ELR (cell line): ENCODE data around the gene GALNT9.

Source experiments
- DNase-seq: peaks from one replicate; pipeline ENCODE4 v3.0.0-alpha.2; 2015; ENCODE audit warnings: low read depth

Gene GALNT9

DNA sequence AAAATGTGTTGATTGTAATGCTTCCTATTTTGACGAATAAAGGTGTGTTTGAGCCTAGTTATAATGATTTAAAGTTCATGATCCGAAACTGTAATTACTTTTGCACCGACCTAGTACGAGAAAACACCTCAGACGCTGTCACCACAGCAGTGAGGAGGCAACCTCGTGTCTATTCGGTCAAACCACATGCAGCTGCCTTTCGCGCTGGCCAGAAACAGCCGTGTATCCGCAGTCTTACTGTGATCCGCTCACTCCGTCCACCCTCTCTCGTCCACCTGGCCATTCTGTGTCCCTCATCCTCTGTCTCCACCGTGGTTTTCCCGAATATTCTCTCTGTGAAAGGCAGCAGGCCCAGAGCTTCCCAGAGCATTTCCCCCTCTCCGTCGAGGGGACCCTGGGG, 118.1 kb downstream of the GALNT9 start:
- DNase-seq, result no peak

DNA sequence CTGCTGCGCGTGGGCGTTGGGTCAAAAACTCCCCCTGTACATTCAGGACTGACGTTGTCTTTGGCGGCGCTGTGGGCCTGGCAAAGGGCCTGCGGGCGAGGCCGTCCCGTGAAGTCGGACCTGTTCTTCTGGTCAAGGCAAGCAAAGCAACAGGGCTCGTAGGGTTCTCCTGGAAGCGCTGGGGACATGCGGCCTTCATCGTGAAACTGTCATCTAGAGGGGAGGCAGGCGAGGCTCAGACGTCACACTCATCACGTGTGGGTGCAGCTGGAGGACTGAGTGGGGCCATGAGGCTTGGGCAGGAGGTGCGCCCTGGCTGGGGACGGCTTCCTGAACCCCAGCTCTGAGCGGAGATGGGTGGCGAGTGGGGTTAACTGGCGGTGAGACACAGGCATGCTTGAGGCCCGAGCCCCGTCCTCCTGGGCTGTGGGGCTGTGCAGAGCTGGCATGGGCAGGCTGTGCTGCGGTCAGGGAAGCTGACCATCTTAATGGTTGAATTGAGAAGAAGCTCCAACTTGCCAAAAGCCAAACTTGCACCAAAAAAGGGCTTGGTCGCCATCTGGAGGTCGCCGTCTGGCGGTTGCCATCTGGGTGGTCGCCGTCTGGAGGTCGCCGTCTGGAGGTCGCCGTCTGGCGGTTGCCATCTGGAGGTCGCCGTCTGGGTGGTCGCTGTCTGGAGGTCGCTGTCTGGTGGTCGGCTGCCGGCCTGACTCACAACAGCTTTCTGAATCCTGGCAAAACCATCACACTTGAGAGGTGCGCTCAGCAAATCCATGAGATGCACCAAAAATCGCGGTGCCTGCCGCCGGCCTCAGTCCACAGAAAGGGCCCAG, 119.0 kb downstream of the GALNT9 start:
- DNase-seq, result no peak

DNA sequence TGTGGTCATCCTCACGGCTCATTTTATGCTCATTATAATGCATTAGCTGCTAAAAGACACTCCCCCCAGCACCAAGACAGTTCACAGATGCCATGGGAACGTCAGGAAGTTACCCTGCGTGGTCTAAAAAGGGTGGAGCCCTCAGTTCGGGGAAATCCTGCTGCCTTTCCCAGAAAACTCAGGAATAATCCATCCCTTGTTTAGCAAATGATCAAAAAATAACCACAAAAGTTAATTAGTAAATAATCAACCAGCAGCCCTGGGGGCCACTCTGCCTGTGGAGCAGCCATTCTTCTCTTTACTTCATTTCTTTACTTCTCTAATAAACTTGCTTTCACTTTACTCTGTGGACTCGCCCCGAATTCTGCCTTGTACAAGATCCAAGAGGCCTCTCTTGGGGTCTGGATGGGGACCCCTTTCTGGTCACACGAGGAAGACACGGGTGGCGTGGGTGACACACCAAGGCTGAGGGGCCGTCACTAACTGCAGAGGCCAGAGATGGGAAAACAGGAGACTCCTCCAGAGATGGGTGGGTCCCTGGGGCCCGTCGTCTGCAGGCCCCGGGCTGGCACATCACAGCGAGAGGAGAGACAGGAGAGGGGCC, 119.7 kb downstream of the GALNT9 start:
- DNase-seq, result no peak

DNA sequence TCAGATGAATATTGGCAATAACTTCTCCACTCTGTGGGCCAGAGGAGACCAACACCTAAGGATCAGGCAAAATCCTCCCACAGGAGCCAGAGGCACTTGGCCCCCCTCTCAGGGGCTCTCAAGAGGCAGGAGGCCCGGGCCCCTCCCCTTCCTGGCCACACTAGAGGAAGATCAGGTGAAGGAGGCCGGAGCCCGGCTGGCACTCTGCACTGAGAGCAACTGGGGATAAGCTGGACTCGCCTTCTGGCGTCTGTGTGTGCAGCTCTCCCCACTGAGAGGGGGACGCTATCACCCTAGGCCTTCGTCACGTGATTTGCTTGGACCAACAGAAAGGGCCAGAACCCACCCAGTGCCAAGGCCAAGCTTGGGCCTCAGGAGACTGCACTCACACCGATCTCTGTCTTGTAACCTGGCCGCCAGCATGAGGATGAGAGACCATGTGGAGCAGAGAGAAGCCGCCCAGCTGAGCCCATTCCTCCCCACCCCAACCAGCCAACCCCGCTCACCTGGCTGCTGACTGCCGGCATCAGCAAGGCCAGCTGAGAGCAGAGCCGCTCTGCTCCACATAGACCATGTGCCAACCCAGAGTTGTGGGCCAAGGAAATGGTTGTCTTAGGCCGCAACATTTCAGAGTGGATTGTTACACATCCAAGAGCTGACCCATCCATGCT, 121.1 kb downstream of the GALNT9 start:
- no peak for DNase-seq

DNA sequence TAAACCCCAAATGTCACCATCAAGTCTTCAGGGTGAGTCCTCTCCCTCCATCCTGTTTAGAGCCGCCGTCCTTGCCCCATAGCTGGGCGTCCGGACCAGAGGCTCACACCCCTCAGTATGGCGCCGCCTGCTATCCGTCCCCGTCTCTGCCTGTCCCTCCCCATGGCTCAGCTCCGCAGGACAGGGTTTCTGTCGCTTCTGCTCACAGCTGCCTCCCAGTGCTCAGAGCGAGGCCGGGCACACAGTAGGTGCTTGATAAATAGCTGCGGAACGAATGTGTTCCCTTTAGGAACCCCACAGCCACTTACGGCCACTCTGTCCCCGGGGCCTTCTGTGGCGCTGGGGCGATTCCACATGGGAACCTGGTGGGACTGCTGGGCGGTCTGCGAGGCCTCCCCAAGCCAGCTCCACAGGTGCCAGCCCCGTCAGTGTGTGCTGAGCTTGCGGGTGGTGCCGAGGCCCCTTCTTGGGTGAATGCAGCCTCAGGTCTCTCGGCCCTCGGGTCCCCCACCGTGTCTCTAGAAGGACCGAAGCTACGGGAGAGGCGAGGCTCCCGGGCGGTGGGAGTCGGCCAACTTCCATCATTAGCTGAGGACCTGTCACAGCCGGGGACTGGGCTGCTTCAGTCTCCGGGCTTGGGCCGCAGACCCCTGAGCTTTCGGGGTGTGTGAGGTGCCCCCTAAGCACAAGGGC, 122.2 kb downstream of the GALNT9 start:
- DNase-seq, result no peak

DNA sequence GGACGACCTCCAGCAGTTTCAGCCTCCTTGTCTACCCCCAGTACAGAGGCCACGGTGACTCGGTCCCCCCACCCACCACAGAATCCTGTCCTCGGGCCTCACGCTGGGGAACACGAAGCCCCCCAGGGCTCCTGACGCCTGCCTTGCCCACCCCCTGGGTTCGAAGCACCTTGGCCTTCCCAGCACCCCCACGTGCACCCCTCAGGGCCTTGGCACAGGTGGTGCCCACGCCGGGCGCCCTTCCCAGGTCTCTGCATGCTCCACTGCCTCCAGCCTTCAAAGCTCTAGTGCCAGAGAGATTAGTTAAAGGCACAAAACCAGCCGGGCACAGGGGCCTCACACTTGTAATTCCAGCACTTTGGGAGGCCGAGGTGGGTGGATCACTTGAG, 123.3 kb downstream of the GALNT9 start:
- no peak for DNase-seq

DNA sequence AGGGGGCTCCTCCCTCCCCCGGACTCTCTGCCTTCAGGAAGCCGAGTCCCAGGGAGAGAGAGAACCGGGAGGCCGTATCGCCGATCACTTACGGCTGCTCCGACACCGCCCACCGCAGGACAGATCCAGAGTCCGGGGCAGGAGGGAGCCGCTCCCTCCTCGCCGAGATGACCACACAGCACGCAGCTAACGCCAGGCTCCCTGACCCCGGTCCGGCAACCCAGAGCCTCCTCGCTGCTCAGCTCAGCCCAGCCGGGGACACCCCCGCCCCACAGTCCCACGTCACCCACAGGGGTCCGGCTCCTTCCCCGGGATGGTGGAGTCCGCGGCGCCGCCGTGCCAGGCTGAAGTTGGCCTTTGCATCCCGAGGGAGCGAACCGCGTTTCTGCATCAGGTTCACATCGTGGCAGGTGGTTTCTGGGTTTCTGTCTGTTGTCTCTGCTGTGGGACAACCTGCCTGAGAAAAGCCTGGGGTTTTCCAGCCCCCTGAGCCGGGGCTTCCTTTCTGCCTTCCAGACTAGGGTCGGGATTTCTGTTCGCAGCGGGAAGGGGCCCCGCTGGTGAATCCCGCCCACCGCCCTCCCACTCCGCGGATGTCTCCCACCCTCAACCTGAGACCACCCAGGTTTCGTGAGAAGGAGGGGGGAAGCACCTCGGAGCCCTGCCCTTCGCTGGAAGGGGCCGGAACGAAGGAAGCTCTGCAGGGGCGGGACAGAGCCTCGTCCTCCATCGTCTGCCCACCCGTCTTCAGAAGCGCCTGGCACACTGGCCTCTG, 123.9 kb downstream of the GALNT9 start:
- peak; percentile 8 for DNase-seq

DNA sequence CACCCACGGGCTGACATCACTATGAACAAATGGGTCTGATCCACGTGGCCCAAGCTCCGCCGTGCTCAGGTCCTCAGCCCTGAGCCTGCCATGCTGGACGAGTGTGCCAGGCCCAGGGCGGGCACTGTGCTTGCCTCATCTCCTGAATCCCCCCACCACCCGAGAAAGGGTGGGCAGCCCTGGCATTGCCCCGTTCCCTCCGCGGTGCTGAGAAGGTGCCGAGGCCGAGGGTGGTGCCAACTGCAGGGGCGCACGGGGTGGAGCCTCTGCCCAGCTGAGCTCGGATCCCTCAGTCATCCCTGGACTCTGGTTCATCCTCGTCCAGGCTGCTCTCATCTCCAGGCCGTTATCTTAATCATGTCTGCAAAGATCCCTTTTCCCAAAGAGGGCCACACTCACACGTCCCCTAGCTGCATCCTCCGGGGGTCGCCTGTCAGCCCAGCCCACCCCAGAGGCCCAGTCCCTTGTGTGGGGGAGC, 124.6 kb downstream of the GALNT9 start:
- DNase-seq, result no peak

DNA sequence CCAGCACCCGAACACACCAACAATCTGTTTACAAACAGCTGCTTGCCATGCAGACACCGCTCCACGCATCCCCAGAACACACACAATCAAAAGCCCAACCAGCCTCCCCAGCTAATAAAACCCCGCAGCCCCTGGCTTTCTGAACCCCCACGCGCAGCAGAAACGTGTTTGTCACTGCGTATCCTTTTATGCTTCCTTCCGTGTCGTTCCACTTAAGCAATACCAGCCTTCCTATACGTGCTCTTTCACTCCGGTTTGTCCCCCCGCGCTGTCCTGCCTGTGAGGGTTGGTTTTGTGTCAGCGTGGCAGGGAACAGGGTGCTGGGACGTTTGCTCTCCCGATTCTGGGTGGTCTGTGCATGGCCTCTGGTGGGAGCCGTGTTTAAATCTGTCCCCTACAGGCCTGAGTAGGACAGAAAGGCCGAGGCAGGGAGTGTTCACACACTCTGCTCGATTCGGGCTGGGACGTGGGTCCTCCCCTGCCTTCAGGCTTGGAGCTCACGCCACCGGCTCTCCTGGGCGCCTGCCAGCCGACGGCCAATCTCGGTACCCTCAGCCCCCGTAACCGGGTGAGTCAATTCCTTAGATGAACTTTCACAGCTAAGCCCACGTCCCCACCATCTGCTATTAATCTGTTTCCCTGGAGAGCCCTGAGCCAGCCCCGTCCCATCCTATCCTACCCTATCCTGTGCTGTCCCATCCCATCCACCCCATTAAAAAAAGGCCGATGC, 125.2 kb downstream of the GALNT9 start:
- no peak for DNase-seq

DNA sequence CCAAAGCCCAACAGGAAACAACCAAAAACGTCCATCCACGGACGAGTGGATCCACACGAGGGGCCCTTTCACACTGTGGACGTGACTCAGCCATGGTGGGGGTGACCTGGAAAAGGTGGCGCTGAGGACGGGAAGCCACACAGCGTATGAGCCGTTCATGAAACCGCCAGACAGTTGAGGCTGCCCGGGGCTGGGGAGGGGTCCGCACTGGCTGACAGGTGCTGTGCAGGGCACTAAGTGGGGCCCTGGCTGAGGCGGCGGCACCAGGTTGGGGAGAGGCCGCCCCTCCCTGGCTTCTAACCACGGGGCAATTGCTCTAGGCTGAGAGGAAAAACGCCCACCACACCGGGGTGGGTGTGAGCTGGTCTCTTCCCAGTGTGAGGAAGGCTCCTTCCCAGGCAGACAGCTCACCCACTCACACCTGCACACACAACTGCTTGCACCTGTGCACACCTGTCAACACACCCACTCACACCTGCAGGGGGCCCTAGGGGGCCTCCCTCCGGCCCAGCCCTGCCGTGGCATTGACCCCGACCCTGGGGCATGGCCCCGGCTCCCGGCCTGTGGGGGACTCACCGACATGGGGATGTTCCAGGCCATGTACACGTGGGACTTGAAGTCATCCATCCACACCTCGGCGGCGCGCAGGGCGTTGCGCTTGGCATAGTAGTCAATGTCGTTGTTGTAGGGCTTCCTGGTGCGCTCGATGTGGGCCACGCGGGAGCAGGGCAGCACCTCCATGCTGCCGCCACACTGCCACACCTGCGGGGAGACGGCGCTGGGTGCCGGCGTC, 126.3 kb downstream of the GALNT9 start:
- DNase-seq, result no peak

DNA sequence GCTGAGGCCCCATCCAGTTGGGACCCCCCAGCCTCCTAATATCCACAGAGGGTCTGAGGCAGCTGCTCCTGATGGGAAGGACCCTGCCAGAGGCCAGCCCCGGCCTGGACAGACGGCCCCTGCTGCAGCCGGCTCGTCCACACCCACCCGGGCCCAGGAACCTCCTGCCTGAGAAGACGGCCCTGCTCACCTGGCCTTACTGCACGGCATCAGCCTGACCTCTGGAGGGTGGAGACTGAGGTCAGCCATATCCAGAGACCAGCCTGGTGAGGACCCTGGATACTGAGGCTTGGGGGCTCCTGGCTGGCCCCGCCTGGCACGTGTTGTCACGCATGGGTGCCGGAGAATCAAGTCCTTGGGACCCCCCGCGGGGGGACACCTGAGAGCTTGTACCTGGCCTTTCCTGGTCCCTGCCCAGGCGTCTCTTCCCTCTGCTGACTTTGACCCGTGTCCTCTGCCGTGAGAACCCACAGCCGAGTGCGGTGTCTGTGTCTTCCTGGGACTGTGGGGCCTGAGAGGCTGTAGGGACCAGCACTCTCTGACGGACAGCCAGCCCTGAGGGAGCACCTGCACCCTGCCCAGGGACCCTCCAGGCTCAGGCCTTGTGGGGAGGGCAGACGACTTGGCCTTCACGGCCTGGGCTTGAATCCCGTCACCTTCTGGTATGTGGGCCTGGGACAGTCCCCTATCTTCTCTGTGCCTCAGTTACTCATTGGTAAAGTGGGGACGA, 127.8 kb downstream of the GALNT9 start:
- DNase-seq, result no peak

DNA sequence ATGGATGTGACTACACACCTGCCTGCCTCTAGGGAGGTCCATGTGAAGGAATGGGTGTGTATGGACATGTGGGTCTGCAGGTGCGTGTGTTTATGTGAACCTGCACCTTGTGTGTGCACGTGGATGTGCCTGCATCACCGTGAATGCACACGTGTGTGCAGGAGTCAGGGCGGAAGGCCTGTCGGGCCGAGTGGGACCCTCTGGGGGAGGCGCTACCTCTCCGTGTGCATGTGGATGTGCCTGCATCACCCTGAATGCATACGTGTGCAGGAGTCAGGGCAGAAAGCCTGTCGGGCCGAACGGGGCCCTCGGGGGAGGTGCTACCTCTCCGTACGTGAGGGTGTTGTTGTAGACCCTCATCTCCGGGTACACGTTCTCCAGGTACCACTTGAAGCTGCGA, 128.6 kb downstream of the GALNT9 start:
- no peak for DNase-seq

DNA sequence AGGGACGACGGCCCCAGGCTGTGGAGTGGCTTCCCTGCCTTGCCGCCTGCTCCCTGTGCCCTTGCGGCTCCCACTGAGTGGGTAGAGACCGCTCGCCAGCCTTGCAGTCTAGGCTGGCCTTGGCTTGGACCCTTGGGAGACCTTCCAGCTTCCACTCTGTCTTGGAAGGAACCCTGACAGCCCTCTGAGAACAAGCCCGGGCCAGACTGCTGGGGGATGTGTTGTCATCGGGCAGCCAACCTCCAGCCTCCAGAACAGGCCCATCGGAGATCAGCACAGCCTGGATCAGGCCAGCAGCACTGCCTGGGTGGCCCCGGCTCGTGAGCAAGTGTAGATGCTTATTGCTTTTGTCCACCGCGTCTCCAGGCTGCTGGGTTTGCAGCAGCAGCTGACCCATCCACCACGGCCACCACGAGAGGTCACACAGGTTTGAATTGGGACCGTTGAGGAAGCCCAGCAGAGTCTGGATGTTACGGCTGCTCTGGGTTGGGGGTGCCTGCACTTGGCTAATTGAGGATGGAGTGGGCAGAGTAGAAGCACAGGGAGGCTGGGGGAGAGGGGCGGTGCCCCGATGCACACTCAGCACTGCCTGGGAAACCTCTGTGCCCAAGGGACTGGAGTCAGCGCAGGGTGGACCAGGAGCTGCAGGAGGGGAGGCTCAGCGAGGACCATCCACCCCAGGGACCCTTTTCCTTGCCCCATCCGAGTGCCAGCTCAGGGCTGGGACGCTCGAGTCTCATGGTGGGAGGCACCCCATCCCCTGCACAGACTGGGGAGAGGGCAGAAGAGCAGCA, 129.7 kb downstream of the GALNT9 start:
- DNase-seq, result no peak

DNA sequence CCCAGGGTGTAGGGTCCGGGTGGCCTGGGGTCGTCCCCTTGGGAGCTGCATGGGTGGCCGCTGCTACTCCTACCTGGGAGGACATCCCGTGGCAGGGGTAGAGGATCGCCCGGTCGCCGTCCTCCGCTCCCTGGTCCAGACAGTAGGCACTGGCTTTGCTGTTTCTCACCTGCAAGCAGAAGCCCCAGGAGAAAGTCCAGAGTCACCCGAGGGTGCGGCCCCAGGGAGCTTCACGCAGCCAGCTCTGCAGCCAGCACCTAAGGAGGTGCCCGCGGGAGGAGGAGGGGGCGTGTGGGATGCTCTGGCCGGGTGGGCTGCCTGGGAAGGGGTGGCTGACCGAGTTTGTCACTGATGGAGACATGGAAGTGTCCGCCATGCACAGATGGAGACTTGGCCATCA, 130.3 kb downstream of the GALNT9 start:
- no peak for DNase-seq

DNA sequence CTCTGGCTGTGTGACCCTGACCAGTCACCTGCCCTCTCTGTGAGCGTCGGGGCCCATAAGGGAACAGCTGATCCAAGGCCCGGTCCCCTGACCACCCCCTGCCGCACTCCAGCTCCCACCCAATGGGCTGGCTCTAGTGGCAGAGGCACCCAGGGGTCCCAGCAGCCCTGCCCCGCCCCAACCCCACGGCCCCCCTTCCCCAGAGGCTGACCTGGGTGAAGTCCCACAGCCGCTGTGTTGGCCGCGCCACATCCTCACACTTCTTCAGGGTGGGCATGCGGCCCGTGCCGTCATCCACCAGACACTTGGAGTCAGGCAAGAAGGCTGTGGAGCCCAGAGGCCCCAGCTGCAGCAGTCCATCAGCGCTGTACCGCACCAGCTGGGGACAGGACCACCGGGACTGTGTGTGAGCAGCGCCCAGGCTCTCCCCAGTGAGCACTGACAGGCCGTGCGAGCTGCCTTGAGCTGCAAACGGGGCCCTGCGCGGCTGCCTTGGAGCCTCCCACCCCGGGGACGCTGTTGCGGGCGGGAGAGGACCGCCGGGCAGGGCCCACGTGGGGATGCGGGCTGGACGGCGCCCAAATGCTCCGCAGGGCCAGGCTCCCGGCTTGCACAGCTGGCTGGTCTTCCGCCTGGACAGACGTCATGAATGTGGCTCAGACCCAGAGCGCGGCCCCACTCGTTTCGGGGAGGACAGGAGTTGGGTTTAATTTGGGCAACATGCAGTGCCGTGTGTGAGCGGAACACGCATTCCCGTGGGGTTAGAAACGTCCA, 131.6 kb downstream of the GALNT9 start:
- DNase-seq, result no peak

DNA sequence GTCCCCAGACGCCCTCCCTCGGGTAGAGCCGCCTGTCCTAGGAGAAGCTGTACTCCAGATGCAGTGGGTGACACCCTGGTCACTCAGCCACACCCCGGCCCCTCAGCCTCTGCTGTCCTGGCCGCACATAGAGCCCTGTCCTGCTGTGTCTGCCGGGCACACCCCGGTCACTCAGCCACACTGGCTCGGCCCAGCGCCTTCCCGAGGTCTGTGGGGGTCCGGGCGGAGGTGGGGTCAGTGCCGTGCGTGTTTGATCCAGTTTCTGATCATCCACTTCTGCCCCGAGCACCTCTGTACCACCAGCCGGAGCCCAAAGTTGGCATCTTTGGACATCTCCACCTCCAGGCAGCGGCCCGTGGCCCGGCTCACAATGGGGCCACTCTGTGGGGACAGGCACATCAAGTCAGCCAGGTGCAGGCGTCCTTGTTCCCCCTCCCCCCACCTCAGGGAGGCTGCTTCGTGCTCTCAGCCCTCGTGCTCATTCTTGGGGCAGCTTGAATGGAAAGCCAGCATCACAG, 132.5 kb downstream of the GALNT9 start:
- DNase-seq, result no peak

DNA sequence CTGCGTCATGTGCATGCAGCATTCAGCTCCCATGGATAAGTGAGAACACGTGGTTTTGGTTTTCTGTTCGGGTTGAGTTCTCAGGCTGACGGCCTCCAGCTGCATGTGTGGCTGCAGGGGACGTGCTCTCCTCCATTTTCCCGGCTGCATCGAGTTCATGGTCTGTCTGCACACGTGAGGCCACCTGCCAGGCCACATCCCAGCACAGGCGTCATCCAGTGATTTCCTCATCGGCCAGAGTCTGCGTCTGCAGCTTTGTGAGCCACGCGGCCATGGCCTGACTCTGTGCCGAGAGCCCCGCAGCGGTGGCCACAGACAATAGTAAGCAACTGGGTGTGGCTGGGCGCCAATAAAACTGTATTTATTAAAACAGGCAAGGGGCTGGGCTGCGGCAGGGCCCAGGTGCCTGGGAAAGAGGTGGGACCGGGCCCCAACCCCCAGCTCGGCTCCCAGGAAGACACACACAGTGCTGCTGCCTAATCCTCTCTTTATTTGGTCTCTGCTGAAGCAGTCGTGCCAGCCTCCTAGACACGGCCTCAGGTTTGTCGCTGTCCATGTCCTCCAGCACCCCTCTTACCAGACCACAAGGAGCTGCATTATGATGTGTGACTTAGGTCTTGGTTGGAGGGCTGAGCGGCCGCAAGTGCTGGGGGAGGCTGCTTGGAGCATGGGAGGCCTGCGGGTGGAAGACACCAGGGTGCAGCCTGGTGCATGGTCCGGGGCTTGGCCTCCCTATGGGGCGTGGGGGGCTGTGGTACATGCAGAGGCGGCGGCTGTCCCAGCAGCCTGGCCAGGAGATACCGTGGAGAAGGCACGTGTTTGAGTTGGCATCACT, 133.1 kb downstream of the GALNT9 start:
- DNase-seq, result no peak
